HEK293 (cell line): ENCODE measurements around the gene THUMPD3.

Experiments used
- CTCF ChIA-PET: fragments of 350-600 bp; formaldehyde crosslinking; extraction: SDS; loops from one replicate; lab custom pipeline; 2021; ENCODE audit warnings: antibody characterized with exemption; lab: Yijun Ruan, JAX
- POLR2A ChIA-PET: fragments of 300-600 bp; formaldehyde crosslinking; extraction: SDS; loops from one replicate; lab custom pipeline; 2020; ENCODE audit warnings: antibody characterized with exemption, inconsistent platforms; lab: Yijun Ruan, JAX
- H3K27ac ChIP-seq: fragments of 200-500 bp; sonication (Bioruptor generic); 2 replicates; pipeline ENCODE4 v1.5.1; 2014; ENCODE audit warnings: low read depth, low read length, control low read depth, inconsistent platforms; ENCODE audit errors: extremely low read depth
- H3K36me3 ChIP-seq, 2 experiments: fragments of 200-500 bp in 1 of 2; sonication (Bioruptor generic) in 1 of 2; 1 replicate in 1 of 2; 2 replicates in 1 of 2; pipeline ENCODE4 v1.5.1; 2014 to 2017; ENCODE audit warnings: inconsistent platforms in 2 of 2, low read length in 2 of 2; ENCODE audit not compliant: control insufficient read depth in 2 of 2, insufficient read depth in 1 of 2
- H3K4me1 ChIP-seq: fragments of 200-500 bp; sonication (Bioruptor generic); 2 replicates; pipeline ENCODE4 v1.5.1; 2014; ENCODE audit warnings: mild to moderate bottlenecking, low read length, inconsistent platforms; ENCODE audit not compliant: control insufficient read depth, insufficient read depth
- H3K4me3 ChIP-seq: 2 replicates; pipeline ENCODE4 v1.5.1; 2011; ENCODE audit warnings: low read depth, mild to moderate bottlenecking, control low read depth, low read length, moderate library complexity
- H3K9me3 ChIP-seq: fragments of 200-500 bp; sonication (Bioruptor generic); 2 replicates; pipeline ENCODE4 v1.5.1; 2014; ENCODE audit warnings: low read depth, low read length, inconsistent platforms; ENCODE audit not compliant: control insufficient read depth, insufficient read depth
- IKZF3 ChIP-seq: fragments of 450-650 bp; IDR thresholded peaks from 2 replicates; pipeline ENCODE4 v1.5.0; 2018; ENCODE audit warnings: missing biosample characterization, mild to moderate bottlenecking, missing genetic modification characterization, moderate library complexity
- ZBTB20 ChIP-seq: fragments of 450-650 bp; formaldehyde crosslinking; IDR thresholded peaks from 2 replicates; pipeline ENCODE4 v1.5.1; 2016; ENCODE audit warnings: missing biosample characterization, missing genetic modification characterization
- ZBTB48 ChIP-seq: fragments of 450-650 bp; formaldehyde crosslinking; IDR thresholded peaks from 2 replicates; pipeline ENCODE4 v1.5.1; 2016; ENCODE audit warnings: missing biosample characterization, missing genetic modification characterization
- ZNF2 ChIP-seq: fragments of 450-650 bp; formaldehyde crosslinking; IDR thresholded peaks from 2 replicates; pipeline ENCODE4 v1.5.1; 2016; ENCODE audit warnings: missing biosample characterization, missing genetic modification characterization
- ZNF239 ChIP-seq: fragments of 450-650 bp; formaldehyde crosslinking; IDR thresholded peaks from 2 replicates; pipeline ENCODE4 v1.5.1; 2016; ENCODE audit warnings: missing biosample characterization, missing genetic modification characterization
- ZNF555 ChIP-seq: fragments of 450-650 bp; formaldehyde crosslinking; conservative IDR thresholded peaks from 2 replicates; pipeline ENCODE4 v1.5.1; 2017; ENCODE audit warnings: missing biosample characterization, mild to moderate bottlenecking, missing genetic modification characterization, inconsistent platforms
- ZNF76 ChIP-seq: fragments of 450-650 bp; formaldehyde crosslinking; IDR thresholded peaks from 2 replicates; pipeline ENCODE4; 2016; ENCODE audit warnings: low read depth, missing biosample characterization, missing genetic modification characterization, borderline replicate concordance
- TF ChIP-seq, protein P1 (sequence below): fragments of 450-650 bp; formaldehyde crosslinking; IDR thresholded peaks from 2 replicates; pipeline ENCODE4 v1.5.1; 2016; ENCODE audit warnings: missing biosample characterization, missing genetic modification characterization
- TF ChIP-seq, protein P2 (sequence below): fragments of 450-650 bp; formaldehyde crosslinking; IDR thresholded peaks from 2 replicates; pipeline ENCODE4 v1.5.1; 2016; ENCODE audit warnings: missing biosample characterization, missing genetic modification characterization
- TF ChIP-seq, protein P3 (sequence below): fragments of 450-650 bp; formaldehyde crosslinking; IDR thresholded peaks from 2 replicates; pipeline ENCODE4 v1.5.1; 2017; ENCODE audit warnings: missing biosample characterization, missing genetic modification characterization
- TF ChIP-seq, protein P4 (sequence below): fragments of 450-650 bp; formaldehyde crosslinking; conservative IDR thresholded peaks from 2 replicates; pipeline ENCODE4 v1.5.1; 2016; ENCODE audit warnings: low read depth, missing biosample characterization, missing genetic modification characterization

THUMPD3 gene

DNA sequence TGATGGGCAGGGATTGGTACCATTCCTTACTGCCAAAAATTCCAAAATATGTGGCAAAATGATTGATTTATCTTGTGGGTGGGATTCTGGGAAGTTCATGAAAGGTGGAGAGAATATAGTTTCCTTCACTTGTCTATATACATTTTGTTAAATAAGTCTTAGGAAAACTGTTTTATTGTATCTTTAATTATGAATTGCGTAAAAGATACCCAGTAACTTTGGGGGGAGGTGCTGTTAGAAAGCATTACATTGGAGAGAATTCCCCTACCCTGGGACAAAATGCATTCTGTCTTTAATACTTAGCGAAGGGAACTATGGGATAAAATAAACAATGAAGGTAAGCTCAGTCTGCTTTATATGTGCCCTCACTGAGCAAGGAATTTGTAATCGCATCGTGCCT lies 39.1 kb downstream of the THUMPD3 start:
- POLR2A ChIA-PET = no interaction called here
- Histone ChIP-seq H3K9me3 (no peaks in the 10 kb centered on the region), H3K4me1 (peaks cover 45% of the 10 kb centered on the region), H3K36me3 (no peaks in the 10 kb centered on the region), H3K27ac (peak overlapping the region; percentile 46)
- TF ChIP-seq, protein P1, sequence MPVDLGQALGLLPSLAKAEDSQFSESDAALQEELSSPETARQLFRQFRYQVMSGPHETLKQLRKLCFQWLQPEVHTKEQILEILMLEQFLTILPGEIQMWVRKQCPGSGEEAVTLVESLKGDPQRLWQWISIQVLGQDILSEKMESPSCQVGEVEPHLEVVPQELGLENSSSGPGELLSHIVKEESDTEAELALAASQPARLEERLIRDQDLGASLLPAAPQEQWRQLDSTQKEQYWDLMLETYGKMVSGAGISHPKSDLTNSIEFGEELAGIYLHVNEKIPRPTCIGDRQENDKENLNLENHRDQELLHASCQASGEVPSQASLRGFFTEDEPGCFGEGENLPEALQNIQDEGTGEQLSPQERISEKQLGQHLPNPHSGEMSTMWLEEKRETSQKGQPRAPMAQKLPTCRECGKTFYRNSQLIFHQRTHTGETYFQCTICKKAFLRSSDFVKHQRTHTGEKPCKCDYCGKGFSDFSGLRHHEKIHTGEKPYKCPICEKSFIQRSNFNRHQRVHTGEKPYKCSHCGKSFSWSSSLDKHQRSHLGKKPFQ = no peak
- TF ChIP-seq ZNF2 (tag by site-specific recombination) = 0 out of 2 replicates have a peak, but pooled peaks have one; percentile 12
- peak; percentile 43; the same call in 1 of the 2 replicates for TF ChIP-seq ZNF76
- TF ChIP-seq, protein P2, sequence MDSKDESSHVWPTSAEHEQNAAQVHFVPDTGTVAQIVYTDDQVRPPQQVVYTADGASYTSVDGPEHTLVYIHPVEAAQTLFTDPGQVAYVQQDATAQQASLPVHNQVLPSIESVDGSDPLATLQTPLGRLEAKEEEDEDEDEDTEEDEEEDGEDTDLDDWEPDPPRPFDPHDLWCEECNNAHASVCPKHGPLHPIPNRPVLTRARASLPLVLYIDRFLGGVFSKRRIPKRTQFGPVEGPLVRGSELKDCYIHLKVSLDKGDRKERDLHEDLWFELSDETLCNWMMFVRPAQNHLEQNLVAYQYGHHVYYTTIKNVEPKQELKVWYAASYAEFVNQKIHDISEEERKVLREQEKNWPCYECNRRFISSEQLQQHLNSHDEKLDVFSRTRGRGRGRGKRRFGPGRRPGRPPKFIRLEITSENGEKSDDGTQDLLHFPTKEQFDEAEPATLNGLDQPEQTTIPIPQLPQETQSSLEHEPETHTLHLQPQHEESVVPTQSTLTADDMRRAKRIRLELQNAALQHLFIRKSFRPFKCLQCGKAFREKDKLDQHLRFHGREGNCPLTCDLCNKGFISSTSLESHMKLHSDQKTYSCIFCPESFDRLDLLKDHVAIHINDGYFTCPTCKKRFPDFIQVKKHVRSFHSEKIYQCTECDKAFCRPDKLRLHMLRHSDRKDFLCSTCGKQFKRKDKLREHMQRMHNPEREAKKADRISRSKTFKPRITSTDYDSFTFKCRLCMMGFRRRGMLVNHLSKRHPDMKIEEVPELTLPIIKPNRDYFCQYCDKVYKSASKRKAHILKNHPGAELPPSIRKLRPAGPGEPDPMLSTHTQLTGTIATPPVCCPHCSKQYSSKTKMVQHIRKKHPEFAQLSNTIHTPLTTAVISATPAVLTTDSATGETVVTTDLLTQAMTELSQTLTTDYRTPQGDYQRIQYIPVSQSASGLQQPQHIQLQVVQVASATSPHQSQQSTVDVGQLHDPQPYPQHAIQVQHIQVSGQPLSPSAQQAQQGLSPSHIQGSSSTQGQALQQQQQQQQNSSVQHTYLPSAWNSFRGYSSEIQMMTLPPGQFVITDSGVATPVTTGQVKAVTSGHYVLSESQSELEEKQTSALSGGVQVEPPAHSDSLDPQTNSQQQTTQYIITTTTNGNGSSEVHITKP (tag by site-specific recombination) = peak; percentile 36; the same call in 1 of the 2 replicates
- no peak for TF ChIP-seq ZNF555
- no peak for TF ChIP-seq ZNF239 (tag by site-specific recombination)
- TF ChIP-seq ZBTB48 = no peak
- TF ChIP-seq IKZF3 (tag by site-specific recombination) = peak; percentile 67
- TF ChIP-seq, protein P3, sequence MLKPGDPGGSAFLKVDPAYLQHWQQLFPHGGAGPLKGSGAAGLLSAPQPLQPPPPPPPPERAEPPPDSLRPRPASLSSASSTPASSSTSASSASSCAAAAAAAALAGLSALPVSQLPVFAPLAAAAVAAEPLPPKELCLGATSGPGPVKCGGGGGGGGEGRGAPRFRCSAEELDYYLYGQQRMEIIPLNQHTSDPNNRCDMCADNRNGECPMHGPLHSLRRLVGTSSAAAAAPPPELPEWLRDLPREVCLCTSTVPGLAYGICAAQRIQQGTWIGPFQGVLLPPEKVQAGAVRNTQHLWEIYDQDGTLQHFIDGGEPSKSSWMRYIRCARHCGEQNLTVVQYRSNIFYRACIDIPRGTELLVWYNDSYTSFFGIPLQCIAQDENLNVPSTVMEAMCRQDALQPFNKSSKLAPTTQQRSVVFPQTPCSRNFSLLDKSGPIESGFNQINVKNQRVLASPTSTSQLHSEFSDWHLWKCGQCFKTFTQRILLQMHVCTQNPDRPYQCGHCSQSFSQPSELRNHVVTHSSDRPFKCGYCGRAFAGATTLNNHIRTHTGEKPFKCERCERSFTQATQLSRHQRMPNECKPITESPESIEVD (tag by site-specific recombination) = peak; percentile 98
- TF ChIP-seq, protein P4, sequence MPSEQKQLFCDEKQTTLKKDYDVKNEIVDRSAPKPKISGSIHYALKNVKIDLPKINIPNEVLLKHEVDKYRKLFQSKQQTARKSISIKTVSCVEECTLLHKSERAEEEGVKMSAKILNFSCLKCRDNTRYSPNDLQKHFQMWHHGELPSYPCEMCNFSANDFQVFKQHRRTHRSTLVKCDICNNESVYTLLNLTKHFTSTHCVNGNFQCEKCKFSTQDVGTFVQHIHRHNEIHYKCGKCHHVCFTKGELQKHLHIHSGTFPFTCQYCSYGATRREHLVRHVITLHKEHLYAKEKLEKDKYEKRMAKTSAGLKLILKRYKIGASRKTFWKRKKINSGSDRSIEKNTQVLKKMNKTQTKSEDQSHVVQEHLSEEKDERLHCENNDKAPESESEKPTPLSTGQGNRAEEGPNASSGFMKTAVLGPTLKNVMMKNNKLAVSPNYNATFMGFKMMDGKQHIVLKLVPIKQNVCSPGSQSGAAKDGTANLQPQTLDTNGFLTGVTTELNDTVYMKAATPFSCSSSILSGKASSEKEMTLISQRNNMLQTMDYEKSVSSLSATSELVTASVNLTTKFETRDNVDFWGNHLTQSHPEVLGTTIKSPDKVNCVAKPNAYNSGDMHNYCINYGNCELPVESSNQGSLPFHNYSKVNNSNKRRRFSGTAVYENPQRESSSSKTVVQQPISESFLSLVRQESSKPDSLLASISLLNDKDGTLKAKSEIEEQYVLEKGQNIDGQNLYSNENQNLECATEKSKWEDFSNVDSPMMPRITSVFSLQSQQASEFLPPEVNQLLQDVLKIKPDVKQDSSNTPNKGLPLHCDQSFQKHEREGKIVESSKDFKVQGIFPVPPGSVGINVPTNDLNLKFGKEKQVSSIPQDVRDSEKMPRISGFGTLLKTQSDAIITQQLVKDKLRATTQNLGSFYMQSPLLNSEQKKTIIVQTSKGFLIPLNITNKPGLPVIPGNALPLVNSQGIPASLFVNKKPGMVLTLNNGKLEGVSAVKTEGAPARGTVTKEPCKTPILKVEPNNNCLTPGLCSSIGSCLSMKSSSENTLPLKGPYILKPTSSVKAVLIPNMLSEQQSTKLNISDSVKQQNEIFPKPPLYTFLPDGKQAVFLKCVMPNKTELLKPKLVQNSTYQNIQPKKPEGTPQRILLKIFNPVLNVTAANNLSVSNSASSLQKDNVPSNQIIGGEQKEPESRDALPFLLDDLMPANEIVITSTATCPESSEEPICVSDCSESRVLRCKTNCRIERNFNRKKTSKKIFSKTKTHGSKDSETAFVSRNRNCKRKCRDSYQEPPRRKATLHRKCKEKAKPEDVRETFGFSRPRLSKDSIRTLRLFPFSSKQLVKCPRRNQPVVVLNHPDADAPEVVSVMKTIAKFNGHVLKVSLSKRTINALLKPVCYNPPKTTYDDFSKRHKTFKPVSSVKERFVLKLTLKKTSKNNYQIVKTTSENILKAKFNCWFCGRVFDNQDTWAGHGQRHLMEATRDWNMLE (tag by site-specific recombination) = no peak
- peak; percentile 17; the same call in 1 of the 2 replicates for TF ChIP-seq ZBTB20 (tag by site-specific recombination)
- TF ChIP-seq, all 188 proteins: peak for 6
- H3K4me3 ChIP-seq = peak overlapping the region; percentile 16
- CTCF ChIA-PET = no interaction called here
